WI38 (cell line): ENCODE data around the gene CSE1L.

Source experiments
- H3K4me3 ChIP-seq: 2 replicates; pipeline ENCODE4 v1.5.1; 2011; ENCODE audit warnings: low read depth, mild to moderate bottlenecking, control low read depth, low read length
- TF ChIP-seq, protein P1 (sequence below): IDR thresholded peaks from 2 replicates; pipeline ENCODE4 v1.5.1; 2012; ENCODE audit warnings: low read depth, mild to moderate bottlenecking, control low read depth, low read length

The CSE1L gene, protein sequence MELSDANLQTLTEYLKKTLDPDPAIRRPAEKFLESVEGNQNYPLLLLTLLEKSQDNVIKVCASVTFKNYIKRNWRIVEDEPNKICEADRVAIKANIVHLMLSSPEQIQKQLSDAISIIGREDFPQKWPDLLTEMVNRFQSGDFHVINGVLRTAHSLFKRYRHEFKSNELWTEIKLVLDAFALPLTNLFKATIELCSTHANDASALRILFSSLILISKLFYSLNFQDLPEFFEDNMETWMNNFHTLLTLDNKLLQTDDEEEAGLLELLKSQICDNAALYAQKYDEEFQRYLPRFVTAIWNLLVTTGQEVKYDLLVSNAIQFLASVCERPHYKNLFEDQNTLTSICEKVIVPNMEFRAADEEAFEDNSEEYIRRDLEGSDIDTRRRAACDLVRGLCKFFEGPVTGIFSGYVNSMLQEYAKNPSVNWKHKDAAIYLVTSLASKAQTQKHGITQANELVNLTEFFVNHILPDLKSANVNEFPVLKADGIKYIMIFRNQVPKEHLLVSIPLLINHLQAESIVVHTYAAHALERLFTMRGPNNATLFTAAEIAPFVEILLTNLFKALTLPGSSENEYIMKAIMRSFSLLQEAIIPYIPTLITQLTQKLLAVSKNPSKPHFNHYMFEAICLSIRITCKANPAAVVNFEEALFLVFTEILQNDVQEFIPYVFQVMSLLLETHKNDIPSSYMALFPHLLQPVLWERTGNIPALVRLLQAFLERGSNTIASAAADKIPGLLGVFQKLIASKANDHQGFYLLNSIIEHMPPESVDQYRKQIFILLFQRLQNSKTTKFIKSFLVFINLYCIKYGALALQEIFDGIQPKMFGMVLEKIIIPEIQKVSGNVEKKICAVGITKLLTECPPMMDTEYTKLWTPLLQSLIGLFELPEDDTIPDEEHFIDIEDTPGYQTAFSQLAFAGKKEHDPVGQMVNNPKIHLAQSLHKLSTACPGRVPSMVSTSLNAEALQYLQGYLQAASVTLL

DNA sequence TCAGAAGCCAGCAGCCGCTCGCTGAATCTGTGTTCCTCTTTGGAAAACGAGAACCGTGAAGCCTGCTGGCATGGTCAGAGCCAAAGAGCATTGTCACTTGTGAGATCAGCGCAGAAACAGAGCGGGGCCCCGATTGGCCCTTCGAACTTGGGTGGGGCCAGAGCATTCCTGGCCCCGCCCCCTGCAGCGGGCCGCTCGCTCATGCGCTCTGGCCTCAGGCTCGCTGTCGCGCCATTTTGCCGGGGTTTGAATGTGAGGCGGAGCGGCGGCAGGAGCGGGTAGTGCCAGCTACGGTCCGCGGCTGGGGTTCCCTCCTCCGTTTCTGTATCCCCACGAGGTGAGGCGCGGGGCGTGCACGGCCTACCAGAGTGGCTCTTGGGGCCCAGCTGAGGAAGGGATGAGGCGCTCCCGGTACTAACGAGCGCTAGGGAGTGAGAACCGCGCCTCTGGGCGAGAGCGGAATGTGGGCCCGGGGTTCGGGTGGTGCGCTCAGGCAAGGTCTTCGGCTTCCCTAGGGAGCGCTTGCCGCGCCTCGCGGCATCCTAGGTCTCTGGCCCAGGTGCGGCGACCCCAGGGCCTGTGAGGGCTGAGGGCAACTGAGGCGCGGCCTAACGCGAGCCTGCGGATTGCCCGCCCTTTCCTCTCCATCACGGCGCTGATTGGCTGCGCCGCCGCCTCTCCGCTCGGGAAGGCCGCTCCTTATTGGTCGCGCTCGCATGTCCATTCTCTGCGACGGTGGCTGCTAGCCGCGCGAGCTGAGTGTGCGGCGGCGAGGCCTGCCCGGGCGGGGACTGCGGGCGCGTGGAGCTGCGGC is at the start of gene CSE1L:
Gene CSE1L, plus strand, starts transcription at position 226 of the 814 bp plus-strand sequence. CDS start 12,152 bp downstream, outside the sequence.
- TF ChIP-seq, protein P1, sequence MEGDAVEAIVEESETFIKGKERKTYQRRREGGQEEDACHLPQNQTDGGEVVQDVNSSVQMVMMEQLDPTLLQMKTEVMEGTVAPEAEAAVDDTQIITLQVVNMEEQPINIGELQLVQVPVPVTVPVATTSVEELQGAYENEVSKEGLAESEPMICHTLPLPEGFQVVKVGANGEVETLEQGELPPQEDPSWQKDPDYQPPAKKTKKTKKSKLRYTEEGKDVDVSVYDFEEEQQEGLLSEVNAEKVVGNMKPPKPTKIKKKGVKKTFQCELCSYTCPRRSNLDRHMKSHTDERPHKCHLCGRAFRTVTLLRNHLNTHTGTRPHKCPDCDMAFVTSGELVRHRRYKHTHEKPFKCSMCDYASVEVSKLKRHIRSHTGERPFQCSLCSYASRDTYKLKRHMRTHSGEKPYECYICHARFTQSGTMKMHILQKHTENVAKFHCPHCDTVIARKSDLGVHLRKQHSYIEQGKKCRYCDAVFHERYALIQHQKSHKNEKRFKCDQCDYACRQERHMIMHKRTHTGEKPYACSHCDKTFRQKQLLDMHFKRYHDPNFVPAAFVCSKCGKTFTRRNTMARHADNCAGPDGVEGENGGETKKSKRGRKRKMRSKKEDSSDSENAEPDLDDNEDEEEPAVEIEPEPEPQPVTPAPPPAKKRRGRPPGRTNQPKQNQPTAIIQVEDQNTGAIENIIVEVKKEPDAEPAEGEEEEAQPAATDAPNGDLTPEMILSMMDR = no peak

DNA sequence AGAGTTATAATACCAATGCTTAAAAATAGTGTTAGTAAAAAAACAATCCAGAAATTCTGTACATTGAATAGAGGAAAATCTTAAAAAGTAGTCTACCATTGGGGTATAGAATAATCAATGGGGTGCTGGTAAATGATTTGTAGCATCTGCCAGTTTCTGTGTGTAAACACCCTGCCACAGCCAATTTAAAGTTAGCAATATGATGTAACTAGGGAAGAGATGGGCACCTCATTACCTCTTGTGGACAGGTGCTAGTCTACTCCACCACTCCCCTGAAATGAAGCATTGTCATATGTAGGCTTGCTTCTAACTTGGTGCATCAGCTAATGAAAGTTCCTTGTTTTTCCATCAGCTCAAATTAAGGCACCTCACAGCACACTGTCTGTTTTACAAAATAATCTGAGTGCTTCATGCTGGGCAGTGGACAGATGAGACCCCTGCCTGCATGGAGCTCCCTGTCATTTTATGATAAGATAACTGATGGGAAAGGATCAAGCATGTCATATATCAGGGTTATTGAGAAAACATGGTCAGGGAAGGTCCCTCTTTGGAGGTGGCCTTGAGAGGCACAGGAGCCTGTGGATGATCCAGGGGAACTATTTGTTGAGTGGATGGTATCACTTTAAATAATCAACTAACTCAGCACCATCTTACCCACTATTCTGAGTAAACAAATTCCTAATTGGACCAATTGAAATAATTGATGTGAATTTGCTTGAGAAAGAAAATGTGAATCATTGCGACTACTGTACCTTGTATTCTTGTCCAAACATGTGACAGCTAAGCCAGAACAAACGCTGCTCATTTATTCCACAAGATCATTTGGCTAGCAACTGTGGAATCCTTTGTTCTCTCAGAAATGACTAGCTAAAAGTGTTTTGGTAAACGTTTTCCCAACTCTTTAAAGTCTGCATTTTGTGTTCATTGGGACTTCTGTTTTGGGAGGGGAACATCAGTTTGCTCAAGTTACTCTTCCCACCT is 45.9 kb upstream of the CSE1L start:
- TF ChIP-seq, protein P1 = no peak
- no peak overlapping the region for H3K4me3 ChIP-seq

More for the DNA sequence above, at the start of gene CSE1L:
- H3K4me3 ChIP-seq = peak within 1 kb of the TSS; percentile 91

DNA sequence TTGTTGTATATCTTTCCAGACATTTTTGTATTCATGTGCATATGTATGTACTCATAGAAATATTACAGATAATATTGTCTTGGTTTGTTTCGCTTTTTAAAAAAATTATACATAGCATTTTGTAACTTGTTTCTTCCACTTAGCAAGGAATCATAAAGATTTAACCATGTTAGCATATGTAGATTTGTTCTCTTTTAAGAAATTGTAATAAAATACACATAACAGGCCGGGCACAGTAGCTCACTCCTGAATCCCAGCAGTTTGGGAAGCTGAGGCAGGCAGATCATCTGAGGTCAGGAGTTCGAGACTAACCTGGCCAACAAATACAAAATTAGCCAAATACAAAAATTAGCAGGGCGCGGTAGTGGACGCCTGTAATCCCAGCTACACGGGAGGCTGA is 44.4 kb upstream of the CSE1L start:
- no peak overlapping the region for H3K4me3 ChIP-seq
- TF ChIP-seq, protein P1 = no peak

DNA sequence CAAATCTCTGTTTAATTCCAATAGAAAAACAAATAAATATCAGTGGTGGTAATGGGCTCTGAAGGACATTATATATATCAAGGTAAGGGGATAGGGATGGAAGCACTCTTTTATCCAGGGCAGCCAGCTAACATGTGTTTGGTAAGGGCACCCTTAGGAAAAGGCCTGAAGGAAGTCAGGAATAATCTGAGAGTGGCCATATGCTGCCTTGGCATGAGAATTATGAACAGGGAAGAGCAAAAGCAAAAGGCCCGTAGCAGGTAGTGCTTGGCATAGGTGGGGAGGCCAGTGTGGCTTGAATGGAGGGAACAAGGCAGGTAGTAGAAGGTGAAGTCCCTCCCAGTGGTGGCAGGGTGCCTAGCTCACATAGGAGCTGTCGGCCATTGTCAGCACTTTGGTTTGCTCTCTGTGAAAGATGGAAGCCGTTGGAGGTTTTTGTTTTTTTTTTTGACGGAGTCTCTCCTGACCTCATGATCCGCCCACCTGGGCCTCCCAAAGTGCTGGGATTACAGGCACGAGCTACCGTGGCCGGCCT is 39.6 kb upstream of the CSE1L start:
- no peak overlapping the region for H3K4me3 ChIP-seq
- TF ChIP-seq, protein P1 = no peak

DNA sequence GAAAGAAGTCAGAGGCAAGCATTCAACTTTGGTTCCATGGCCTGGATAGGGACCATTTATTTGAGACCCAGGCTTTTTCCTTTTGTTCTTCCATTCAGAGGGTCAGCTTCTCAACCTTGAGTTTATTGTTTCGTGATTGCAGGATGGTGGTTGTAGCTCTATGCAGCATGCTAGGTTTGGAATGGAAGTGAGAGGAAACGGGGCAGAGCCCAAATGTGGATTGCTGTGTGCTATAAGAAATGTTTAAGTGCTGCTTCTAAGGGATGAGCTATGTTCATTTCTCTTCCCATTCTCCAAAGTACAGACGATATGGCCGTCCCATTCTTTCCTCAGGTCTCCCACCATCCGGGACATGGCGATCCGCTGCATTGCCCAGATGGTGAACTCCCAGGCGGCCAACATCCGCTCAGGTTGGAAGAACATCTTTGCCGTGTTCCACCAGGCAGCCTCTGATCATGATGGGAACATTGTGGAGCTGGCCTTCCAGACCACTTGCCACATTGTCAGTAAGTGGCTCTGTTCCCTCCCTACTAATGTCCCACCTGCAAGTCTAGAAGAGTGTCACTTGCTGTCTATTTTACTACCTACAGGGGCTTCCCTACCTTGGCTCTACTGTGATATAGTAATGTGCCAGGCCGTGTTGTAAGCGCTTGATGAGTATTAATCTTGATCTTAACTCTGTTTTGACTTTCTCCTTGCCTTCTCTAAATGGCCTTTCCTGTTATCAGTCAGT is 36.0 kb upstream of the CSE1L start:
- no peak overlapping the region for H3K4me3 ChIP-seq
- TF ChIP-seq, protein P1 = no peak
